ENCODE data around the gene MOCS1.

Gene MOCS1

DNA sequence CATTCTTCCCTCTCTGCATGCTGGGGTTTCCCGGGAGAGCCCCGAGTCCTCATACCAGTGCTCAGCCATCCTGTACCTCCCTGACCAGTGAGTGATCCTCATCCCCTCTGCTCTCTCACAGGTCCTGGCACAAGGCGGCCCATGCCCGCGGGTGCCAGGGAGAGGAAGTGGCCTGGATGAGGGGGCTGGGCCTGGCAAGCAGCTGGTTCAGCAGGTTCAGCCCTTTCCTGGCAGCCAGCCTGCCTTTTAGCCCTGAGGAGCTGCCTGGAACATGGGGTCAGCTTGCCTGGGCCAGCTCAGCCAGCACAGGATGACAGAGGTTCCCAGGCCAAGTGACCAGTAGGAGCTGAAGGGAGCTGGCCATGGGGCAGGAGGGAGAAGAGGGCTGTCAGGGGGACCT lies 10.9 kb downstream of the MOCS1 start:
- DNase-seq: peak; percentile 69

DNA sequence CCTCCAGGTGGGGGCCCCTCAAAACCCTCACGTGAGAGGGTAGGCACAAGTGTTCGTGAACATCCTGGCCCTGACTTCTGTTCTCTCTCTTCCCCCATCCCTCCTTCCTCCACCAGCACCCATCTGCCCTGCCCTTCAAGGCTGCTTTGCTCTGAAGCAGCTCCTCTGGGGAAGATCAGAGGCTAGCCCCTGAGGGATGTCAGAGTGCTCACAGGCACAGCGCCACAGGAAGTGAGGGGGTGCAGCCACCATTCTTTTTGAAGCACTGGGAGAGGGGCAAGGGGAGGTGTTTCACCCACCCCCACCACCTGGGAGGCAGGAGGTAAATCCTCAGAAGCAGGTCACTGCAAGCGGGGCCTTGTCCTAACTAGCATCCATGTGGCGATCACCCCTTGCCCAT lies 11.4 kb downstream of the MOCS1 start:
- no peak for DNase-seq

DNA sequence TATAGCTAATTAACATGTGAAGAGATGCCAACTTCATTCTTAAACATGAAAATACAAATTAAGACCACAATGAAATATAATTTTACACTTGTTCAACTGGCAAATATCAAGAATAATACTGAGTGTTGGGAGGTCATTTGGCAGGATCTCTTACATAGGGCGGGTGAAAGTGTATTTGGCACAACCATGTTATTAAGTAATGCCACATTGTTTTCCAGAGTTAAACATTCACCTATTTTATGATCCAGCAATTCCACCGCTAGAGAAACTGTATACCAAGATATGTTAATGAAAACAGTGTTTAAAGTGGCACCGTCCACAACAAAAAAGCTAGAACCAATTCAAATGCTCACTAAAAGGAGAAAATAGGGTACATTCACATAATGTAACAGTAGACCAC lies 14.1 kb downstream of the MOCS1 start:
- no peak for DNase-seq

DNA sequence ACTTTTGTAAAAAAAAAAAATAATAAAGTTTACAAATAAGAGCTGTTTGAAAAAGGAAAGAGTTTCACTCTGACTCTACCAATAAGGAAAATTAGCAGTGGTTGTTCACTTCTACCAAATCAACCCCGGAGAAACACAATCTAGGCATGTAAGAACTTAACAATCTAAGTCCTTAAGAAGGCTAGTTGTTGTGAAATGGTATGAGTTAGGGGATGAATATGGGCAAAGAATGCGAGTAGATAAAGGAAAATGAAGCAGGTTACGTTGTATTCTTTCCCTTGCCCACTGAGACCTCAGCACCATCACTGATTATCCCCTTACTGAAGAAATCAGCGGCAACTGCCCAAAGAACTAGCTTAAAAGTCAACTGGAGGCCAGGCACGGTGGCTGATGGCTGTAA lies 15.4 kb downstream of the MOCS1 start:
- DNase-seq: no peak

DNA sequence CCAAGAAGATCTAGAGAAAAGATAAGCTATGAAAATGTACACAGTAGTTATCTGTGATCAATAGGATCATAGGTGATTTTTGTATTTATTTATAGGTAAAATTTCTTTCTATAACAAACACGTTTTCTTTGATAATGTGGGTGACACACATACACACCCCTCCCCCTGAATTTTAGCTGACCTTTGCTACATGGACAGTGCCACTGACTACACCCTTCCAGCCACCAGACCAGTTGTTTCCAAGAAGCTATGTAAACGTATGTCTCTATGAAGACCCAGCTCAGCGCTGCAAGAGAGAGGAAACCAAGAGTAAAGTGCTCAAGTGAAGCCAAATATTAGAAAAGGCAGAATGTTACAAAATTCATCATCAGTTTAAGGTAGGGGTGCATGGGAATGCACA lies 16.3 kb downstream of the MOCS1 start:
- DNase-seq: no peak

DNA sequence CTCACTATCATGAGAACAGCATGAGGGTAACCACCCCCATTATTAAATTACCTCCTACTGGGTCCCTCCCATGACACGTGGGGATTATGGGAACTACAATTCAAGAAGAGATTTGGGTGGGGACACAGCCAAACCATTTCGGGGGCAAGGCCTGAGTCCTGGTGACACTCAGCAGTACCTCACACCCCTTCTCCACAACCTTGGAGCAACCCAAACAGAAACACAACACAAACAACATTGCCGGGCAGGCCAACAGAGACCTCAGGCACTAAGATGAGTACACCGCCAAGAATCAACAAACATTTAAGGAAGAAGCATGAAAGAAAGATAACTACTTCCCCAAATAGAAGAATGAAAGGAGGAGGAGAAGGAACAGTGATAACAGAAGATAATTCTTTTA lies 16.9 kb downstream of the MOCS1 start:
- DNase-seq: no peak

DNA sequence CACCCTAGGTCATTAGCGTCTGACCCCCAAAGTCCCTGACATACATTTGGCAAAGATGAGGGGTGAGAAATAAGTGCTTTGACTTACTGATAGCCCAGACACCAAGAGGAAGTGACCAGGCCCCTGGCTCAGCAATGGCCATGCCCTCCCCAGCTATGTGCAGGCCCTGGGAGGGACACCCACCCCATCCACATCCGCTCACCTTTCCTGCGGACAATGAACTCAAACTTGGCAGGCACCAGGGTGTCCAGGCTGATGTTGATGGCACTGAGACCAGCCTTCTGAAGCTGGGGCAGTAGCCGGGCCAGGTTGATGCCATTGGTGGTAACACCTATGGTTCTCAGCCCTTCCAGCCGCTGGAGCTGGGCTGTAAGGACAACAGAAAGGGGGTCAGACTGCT lies 18.4 kb downstream of the MOCS1 start:
- DNase-seq: no peak

DNA sequence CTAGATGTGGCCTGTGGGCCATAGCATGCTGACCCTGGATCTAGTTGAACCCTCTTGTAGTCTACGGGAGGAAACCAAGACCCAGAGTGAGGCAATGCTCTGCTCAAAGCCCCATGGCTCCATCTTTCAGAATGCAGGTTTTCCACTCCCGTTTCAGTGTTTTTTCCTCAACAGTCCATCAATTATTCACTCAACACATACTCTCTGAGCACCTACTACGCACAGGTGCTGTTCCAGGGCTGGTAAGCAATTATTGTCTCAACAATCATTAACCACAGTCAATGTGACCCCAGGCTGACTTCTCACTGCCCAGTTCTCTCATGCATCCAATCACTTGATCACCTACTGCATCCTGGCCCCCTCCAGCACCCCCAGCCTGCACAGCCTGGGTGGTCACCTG lies 20.0 kb downstream of the MOCS1 start:
- DNase-seq: no peak

DNA sequence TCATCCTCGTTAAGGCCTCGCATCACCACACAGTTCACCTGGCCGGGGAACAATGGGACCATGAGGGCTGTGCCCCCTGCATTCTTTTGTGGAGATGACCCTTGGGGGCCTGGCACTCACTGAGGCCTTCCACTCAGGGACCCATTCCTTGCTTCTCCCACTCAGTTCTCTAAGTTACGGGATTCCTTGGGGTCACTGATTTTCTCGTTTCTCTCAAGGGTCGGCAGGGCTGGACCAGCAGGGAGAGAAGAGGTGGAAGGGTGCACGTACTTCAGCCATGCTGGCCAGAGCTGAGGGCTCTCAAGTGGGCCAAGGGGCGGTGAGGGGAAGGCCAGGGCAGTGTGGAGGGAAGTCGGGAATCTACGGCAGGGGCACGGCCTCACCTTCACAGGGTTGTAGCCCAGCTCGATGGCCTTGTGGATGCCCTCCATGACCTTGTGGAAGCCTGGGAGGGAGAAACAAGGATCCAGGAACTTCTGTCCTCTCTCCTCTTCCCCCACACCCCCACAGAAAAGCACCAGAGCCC lies 20.8 kb downstream of the MOCS1 start:
- DNase-seq: no peak

DNA sequence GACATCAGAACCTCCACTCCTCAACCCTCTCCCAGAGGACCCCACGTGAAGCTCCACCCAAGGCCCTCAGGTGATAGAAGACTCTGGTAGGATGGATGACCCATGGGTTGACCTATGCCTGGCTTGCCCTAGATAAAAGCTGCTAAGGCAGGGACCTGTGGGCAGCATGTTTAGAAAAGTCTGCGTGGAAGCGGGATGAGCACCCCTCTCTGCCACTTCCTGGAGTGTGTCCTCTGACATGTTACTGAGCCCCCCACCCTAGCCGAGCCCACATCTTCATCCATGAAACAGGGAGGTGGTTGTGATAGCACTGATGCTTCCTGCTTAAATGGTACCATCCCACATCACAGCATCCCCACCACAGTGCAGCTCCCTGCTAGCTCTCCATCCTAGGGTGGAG lies 21.8 kb downstream of the MOCS1 start:
- no peak for DNase-seq

DNA sequence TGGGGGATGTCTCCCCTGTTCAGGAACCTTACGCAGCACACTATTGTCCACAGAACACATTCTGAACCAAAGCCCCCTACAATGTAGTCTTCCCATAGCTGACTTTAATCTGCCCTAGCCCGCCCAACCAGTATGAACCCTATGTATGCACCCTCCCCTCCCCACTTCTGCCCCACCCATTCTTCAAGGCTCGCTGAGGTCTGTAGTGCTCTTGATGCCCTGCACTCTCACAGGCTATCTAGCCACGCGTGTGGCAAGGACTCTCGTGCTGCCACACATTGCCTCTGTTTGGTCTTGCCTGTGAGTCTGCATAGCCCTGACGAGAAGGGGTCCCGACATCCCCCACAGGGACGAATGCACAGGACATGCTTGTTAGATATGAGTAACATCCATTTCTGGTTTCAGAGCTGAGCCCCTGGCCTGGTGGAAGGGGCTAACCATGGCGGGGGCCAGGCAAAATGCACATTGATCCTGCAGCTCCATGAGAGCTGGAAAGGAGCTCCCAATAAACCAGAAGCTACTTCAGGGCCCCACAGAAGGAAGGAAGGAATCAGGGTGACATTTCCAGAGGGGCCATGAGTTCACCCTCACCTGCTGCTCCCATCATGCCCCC lies 22.6 kb downstream of the MOCS1 start:
- peak; percentile 11 for DNase-seq

DNA sequence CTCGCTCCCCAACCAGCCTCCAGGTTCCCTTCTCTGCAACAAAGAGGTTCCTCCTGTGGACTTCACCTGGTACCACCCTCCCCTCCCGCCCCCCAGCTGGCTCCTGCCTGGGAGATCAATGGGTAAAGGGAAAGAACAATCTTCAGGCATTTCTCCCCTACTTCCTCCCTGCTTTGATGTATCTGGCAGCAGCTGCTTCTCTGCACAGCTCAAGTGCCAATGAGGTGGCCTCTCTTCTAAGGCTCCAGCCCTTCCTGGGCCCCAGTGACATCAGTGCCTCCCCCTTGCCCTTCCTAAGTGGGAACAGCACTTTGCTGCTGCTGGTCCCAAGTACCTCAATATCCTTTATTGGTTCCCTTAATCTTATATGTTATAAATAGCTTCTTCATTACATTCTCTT lies 23.5 kb downstream of the MOCS1 start:
- no peak for DNase-seq

DNA sequence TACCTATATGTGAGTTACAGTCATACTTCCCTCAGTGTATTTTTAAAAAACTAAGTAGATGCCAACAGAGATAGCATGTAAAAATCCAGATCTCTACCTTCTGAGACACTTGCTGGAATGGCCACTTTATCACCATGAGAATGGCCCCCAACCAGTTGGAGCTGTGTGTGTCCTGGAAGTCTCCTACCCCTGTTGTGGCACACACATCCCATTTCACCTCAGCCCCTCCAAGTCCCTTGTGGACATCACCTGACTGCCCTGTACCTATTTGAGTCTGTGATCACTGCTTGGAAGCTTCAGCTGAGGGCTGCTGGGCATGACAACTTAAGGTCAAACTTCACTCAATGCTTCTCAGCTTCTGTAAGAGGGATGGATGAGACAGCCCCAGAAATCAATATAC lies 24.1 kb downstream of the MOCS1 start:
- DNase-seq: no peak

DNA sequence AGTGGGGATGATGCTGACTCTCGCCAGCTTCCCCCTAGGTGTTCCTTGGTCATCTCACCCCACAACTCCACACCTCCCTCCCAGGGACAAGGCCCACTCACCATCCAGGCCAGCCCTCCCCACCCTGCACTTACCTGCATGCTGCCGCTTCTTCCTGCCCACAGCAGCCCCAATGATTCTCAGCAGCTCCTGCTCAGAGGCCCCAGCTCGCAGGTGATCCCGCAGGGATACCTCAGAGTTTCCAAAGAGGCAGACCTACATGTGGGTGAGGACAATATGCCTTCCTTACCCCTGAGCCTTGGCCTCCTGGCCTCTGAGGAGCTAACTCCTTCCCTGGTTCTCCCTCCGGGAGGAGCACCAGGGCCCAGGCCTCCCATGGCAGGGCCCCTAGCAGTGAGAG lies 24.6 kb downstream of the MOCS1 start:
- DNase-seq: no peak

DNA sequence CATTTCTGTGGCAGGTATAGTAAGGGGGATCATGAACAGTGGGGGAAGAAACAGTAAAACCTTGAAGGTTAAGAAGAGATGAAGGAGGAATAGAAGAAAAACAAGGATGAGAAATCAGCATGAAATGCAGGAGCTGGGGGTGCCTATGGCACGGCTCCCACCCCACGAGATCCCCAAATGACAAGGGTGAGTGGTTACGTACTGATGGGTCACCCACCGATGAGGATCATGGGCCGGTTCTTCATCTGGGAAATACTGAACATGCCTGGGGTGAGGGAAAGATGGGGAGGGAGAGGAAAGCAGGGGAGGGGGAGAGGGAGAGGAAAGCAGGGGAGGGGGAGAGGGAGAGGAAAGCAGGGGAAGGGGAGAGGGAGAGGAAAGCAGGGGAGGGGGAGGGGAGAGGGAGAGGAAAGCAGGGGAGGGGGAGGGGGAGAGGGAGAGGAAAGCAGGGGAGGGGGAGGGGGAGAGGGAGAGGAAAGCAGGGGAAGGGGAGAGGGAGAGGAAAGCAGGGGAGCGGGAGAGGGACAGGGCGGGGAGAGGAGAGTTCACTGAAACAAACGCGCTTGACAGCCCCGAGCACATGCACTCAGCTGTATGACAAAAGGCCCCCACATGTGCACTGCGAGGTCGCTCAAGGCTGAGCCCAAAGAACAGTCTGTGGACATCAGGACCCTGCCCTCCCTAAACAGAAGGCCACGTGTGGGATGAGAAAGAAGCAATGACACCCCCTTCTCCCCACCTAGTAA lies 25.3 kb downstream of the MOCS1 start:
- no peak for DNase-seq

DNA sequence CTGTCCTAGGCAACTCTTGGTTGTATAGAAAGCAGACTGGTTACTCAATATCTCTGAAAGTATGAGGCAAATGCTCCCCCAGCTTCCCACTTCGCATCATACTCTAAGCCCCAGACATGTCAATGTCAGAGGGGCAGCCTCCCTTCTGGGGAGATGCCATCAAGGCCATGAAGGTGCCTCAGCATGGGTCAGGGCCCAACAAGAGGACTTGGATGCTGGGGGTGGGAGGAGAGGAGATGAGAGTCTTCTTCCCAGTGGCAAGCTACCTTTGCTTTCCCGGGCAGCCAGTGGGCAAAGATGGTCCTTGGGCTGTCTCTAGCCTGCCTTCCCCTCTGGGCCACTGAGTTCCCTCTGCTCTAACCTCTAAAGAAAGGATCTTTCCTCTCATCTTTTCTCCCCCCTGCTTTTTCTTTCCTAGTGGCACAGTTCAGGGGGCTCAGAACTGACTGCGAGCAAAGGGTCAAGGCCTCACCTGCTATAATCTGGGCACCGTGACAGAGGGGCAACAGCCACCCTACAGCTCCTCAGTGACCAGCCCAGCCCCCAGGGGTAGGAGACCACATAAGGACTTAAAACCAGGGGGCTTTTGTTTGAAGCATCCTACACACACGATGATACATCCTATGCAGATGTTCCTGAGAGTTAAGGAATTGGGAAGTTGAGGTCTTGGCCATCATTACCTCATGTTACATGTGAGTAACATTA lies 26.2 kb downstream of the MOCS1 start:
- no peak for DNase-seq

DNA sequence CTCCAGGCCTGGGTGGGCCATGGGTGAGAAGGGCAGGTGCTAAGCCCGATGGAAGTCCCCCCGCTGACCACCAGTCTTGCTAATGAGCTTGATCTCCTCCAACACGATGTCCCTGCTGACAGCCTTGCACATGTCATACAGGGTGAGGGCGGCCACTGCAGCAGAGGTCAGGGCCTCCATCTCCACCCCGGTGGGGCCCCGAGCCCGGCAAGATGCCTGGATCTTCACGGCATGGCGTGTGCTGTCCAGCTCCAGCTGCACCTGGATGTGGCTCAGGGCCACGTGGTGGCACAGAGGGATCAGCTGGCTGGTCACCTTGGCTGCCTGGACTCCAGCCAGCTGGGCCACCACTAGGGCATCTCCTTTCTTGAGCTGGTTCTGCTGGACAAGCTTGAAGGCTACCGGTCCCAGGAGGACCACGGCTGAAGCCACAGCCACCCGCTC lies 27.9 kb downstream of the MOCS1 start:
- no peak for DNase-seq

DNA sequence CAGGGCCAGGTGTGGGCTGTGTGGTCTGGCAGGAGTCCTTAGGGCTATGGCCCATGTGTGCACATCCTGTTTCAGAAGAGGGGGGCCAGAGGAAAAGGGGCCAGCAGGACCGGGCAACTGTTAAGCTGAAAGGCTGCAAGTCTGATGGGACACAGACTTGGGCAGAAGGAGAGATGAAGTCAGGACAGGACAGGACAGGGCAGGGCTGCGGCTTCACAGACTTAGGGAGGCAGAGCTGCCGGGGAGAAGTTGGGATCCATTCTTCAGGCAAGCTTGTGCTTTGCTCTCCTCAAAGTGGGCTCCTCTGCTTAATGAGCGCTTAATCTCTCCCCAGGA lies 28.7 kb downstream of the MOCS1 start:
- DNase-seq: no peak

DNA sequence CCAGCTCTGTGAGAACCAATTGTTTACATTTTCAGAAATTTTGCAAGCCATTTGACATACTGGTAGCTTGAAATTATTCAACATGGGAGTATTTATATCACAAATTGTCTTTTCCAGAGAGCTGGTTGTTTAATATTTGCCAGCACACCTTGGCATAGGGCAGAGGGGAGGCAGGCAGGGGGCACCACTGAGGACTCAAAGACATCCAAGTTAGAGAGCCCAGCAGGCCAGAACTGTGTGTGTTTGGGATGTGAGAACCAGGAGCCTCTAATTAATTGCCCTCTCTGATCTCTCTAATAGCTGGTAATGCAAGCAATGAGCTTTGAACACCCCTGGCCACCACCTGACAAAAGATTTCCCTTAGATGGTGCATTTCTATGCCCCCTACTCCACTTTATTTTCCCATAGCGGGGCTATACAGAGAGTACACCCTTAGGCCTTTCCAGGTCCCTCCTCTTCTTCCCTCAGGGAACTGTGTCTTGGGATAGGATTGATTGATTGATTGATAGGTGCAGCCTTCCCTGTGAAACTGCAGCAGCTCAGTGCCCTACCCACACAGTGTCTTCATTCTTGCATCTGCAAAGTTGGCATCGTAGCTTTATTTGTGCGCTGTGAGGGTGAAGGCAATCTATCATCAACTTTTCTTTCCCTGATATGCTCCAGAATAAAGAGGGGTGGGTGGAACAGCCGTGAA lies 29.2 kb downstream of the MOCS1 start:
- DNase-seq: no peak

DNA sequence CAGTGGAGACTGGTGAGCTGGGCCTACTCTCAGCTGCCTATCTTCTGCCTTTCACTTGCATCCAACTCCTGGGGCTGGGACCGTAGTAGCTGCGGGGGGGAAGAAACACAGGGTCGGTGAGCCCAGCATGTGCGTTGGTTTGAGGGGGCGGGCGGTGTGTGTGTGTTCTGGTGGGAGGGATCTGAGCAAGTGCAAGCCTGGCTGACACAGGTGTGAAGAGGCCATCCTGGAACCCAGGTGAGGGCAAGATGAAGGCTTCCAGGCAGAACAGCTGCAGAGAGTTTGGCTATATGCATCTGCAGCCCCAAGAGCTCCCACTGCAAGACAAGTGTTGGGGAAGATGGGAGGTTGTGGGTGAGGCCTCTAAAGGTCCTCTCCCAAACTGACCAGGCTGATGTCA lies 30.6 kb downstream of the MOCS1 start:
- no peak for DNase-seq

DNA sequence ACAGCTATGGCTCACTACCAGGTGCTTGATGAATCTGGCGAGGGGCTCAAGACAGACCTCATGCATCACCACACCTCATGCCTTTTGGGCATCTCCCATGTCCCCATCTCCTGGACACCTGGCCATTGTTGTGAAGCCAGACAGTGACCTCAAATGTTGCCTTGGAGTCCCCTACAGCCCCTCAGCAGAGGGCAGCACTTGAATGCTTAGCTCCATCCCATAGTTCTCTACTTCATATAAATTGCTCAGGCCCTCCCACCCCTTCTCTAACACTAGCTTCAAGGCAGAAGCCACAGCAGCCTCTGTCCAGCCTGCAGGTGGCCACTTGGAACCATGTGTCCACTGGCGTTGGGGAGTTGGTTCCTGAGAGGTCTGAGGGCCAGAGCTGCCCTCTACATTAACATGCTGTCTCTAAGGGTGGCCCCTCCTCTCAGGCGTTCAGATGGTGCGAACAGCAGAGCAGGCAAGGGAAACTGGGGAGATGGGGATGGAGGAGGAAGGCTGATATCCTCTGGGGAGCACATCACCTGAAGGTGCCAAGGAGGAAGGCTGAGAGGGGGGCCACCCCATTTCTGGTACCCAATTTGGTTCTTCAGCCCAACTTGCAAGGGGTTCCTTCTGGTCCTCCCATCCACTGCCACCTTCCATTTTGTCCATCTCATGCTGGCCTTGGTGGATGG lies 31.3 kb downstream of the MOCS1 start:
- no peak for DNase-seq

DNA sequence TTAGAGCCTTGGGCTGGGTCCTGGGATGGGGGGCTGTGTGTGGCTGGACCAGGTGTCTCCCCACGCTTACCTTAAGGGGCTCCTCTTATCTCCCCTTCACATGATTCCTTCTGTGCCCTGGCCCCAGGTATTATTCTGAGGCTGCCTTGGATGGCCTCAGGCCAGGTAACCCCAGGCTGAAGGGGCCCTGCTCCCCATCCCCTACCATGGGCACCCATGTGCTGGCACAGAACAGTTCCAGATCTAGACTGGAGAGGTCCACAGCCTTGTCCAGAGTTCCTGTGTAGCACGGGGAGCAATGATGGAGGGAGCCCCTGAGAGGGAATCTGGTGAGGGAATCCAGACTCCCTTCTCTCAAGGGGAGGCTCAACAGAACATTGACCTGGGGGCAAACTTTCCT lies 32.1 kb downstream of the MOCS1 start:
- DNase-seq: no peak

DNA sequence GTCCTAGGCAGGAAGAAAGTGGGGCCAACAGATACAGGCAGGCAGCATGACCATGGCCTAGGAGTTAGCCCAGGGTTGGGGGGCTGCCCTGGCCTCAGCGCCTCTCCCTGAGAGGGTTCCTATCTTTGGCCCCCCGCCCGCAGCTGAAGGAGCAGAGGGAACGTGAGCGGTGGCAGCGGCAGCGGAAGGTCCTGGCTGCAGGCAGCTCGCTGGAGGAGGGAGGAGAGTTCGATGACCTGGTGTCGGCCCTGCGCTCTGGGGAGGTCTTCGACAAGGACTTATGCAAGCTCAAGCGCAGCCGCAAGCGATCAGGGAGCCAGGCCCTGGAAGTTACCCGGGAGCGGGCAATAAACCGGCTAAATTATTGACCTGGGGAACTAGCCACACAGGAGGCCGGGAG lies 32.6 kb downstream of the MOCS1 start:
- no peak for DNase-seq
